ENCODE measurements around the gene ARHGEF28.
A peak's percentile ranks its signal among the peaks of the same experiment; 100 is the strongest.

ARHGEF28 gene

GRCh38 chr5:73625944-73626811, at the start of gene ARHGEF28:
Gene ARHGEF28 (plus strand): TSS chr5:73626196. CDS start chr5:73684852, 58,656 bp downstream.
- Mint-ChIP-seq H3K4me3 (peak within 1 kb of the TSS; percentile 72), H3K4me1 (no peaks in the 10 kb centered on the region), H3K36me3 (no peaks in the 10 kb centered on the region), H3K27ac (no peak within 1 kb of the TSS), H3K27me3 (peaks cover 20% of the 10 kb centered on the region), H3K9me3 (no peaks in the 10 kb centered on the region)
- DNase-seq (ENCODE audit: low spot score in 2 of 2), result no peak
- peak; percentile 46 for ATAC-seq (ENCODE audit: low read depth)

GRCh38 chr5:73582285-73583145, 43.5 kb upstream of the ARHGEF28 start:
- no peak for ATAC-seq (ENCODE audit: low read depth)
- Mint-ChIP-seq H3K4me1 (no peaks in the 10 kb centered on the region), H3K9me3 (no peaks in the 10 kb centered on the region), H3K4me3 (no peak overlapping the region), H3K36me3 (peaks cover 14% of the 10 kb centered on the region), H3K27ac (no peak overlapping the region), H3K27me3 (no peaks in the 10 kb centered on the region)
- no peak for DNase-seq (ENCODE audit: low spot score in 2 of 2)

DNA sequence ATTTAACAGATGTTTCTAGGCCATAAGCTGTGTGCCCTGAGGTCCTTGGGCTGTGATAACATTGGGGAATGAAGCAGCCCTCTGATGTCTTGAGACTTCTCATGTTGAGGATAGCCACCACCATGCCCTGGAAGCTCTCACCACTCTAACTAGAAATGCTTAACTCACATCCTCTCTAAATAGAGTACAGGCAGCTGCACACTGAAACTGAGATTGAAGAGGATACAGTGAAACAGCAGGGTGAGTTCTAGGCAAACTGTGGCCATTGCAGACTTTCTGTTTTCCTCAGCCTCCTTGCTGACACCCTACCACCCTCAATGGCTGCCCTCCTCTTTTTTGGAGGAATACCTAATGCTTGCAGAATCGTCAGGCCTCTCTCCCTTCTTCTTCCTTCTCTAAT, 38.1 kb upstream of the ARHGEF28 start:
- Mint-ChIP-seq H3K4me1 (no peaks in the 10 kb centered on the region), H3K4me3 (no peak overlapping the region), H3K9me3 (no peaks in the 10 kb centered on the region), H3K27me3 (no peaks in the 10 kb centered on the region), H3K27ac (no peak overlapping the region), H3K36me3 (no peaks in the 10 kb centered on the region)
- ATAC-seq (ENCODE audit: low read depth), result no peak
- DNase-seq (ENCODE audit: low spot score in 2 of 2), result no peak

DNA sequence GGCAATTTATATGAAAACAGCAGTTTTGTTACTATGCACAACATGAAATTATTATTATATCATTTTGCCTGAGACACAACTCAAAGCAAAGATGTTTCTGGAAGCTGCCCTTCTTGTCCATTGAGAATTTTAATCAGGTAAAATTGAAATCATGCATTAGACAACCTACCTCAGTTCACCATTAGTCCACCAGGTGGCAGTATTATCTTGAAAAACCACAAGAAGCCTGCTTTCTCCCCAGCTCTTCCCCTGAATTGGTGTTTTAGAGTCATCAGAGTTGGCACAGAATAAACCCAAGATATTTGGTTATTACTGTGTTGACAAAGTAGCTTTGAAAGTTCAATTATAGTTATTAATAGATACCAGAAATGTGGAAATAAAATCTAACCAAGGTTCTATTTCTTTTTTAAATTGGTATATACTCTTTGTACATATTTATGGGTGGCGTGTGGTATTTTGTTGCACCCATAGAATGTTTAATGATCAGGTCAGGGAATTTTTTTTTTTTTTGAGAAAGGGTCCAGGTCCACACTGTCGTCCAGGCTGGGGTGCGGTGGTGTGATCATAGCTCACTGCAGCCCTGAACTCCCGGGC, 34.8 kb upstream of the ARHGEF28 start:
- DNase-seq (ENCODE audit: low spot score in 2 of 2) (peak; percentile 58 to 66), ATAC-seq (ENCODE audit: low read depth) (peak; percentile 66)
- no peaks in the 10 kb centered on the region for H3K4me1 Mint-ChIP-seq
- no peak overlapping the region for H3K27ac Mint-ChIP-seq
- H3K9me3 Mint-ChIP-seq, result no peaks in the 10 kb centered on the region
- no peak overlapping the region for H3K4me3 Mint-ChIP-seq
- H3K36me3 Mint-ChIP-seq, result no peaks in the 10 kb centered on the region
- no peaks in the 10 kb centered on the region for H3K27me3 Mint-ChIP-seq

DNA sequence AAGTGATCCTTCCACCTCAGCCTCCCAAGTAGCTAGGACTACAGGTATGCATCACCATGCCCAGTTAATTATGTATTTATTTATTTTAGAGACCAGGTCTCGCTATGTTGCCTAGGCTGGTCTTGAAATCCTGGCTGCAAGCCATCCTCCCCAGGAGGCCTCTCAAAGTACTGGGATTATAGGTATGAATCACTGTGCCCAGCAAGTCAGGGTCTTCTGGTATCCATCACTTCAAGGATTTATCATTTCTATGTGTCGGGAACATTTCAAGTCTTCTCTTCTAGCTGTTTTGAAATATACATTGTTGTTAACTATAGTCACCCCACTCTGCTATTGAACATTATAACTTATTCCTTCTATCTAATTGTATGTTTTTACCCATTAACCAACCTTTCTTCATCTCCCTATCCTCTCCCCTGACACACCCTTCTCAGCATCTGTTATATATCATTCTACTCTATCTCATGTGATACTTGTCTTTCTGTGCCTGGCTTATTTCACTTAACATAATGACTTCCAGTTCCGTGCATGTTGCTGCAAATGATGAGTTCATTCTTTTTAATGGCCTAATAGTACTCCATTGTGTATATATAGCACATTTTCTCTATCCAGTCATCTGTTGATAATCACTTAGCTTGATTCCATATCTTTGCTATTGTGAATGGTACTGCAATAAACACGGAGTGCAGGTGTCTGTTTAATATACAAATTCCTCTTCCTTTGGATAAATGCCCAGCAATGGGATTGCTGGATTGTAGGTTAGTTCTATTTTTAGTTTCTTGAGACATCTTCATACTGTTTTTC, 34.1 kb upstream of the ARHGEF28 start:
- Mint-ChIP-seq H3K4me1 (no peaks in the 10 kb centered on the region), H3K27ac (no peak overlapping the region), H3K4me3 (no peak overlapping the region), H3K9me3 (no peaks in the 10 kb centered on the region), H3K36me3 (no peaks in the 10 kb centered on the region), H3K27me3 (no peaks in the 10 kb centered on the region)
- no peak for DNase-seq (ENCODE audit: low spot score in 2 of 2)
- no peak for ATAC-seq (ENCODE audit: low read depth)

DNA sequence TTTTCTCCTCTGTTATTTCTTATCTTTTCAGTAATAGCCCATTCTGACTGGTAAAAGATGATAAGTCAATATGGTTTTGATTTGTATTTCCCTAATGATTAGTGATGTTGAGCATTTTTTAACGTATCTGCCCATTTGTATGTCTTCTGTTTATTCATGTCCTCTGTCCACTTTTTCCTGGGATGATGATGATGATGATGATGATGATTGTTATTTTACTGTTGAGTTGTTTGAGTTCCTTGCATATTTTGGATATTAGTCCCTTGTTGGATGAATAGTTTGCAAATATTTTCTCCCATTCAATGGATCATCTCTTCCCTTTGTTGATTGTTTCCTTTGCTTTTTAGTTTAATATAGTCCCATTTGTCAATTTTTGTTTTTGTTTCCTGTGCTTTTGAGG, 33.4 kb upstream of the ARHGEF28 start:
- no peak for DNase-seq (ENCODE audit: low spot score in 2 of 2)
- H3K4me1 Mint-ChIP-seq, result no peaks in the 10 kb centered on the region
- H3K9me3 Mint-ChIP-seq, result no peaks in the 10 kb centered on the region
- no peaks in the 10 kb centered on the region for H3K36me3 Mint-ChIP-seq
- no peaks in the 10 kb centered on the region for H3K27me3 Mint-ChIP-seq
- no peak for ATAC-seq (ENCODE audit: low read depth)
- no peak overlapping the region for H3K27ac Mint-ChIP-seq
- no peak overlapping the region for H3K4me3 Mint-ChIP-seq

DNA sequence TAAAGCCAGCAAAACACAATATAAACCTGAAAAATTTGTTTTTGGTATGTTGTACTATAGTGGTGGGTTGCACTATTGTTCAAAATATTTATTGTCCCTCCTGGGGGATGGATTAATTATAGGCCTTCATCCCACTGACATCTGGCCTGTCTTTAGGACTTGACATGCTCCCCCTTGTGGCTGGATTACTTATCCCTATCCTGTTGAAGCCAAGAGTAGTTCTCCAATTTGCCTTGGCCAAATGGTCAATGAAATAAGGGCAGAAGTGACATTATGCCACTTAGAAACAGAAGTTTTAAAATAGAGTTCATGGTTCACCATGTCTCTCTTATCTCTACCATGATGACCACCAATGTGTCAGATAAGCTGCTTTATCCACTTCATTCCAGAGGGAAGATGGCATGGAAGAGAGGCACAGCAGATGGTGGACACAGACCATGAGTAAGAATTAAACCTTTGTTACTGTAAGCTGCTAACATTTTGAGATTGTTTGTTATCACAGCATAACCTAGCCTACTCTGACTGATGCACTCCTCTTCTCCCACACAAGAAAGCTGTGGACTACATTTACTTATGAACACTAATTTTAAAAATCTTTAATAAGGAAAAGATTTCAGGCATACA, 29.2 kb upstream of the ARHGEF28 start:
- Mint-ChIP-seq H3K9me3 (peaks cover 2% of the 10 kb centered on the region), H3K36me3 (peaks cover 2% of the 10 kb centered on the region), H3K4me1 (no peaks in the 10 kb centered on the region), H3K27ac (no peak overlapping the region), H3K4me3 (no peak overlapping the region), H3K27me3 (peaks cover 4% of the 10 kb centered on the region)
- DNase-seq (ENCODE audit: low spot score in 2 of 2) (no peak), ATAC-seq (ENCODE audit: low read depth) (peak; percentile 29)

DNA sequence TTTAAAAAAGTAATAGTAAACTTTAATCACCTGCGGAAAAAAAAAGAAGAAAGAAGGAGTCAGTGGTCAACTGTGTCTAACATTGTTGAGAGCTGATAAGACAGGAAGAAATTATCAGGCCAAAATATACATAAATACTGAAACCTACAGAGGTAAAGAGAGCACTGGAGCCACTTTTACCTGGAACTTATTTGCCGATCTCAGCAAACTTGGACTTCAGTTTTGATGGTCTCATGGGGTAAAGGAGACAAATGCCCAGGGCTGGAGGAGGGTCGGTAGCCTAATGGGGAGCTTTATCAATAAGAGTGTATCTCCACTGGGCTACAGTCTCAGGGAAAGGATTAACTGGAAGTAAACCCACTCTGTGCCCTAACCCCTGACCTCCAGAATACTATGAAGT, 26.6 kb upstream of the ARHGEF28 start:
- H3K27me3 Mint-ChIP-seq, result peaks cover 4% of the 10 kb centered on the region
- no peak overlapping the region for H3K27ac Mint-ChIP-seq
- ATAC-seq (ENCODE audit: low read depth) (no peak), DNase-seq (ENCODE audit: low spot score in 2 of 2) (no peak)
- H3K4me3 Mint-ChIP-seq, result no peak overlapping the region
- H3K4me1 Mint-ChIP-seq, result no peaks in the 10 kb centered on the region
- H3K9me3 Mint-ChIP-seq, result peaks cover 3% of the 10 kb centered on the region
- peaks cover 2% of the 10 kb centered on the region for H3K36me3 Mint-ChIP-seq

- DNase-seq (ENCODE audit: low spot score in 2 of 2), result no peak
- no peak for ATAC-seq (ENCODE audit: low read depth)
Measured at GRCh38 chr5:73603998-73604397, 22.0 kb upstream of the ARHGEF28 start.

DNA sequence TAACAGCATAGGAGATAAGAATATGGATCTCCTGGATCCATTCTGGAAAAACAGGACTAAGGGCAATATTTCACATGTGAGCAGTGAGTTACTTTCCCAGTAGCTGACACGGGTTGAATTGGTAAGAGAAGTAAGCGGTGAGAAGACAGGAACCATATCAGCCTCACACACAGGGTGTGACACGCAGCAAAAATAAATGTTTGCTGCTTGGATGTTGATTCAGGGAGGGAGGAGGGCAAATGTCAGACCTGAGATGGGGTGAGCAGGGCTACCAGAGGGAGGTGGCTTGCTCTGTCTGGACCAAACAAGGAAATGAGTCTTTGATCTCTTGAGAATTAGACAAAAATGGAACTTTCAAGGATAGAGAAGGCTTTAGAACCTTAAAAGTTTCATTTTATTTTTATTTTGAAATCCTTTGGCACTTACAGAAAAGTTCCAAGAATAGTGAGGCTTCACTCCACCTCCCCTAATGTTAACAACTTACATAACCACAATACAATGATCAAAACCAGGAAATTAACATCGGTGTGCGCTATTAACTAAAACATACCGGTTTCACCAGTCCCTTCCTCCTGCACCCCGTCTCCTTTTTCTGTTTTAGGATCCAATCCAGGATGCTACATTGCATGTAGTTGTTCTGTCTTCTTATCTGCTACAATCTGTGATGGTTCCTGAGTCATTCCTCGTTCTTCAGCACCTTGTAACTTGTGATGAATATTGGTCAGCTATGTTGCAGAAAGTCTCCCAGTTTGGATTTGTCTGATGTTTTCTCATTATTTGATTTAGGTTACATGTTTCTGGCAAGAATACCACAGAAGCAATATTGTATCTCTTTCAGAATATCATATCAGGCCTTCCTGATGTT, 20.5 kb upstream of the ARHGEF28 start:
- no peaks in the 10 kb centered on the region for H3K4me1 Mint-ChIP-seq
- H3K27me3 Mint-ChIP-seq, result peaks cover 5% of the 10 kb centered on the region
- no peak for ATAC-seq (ENCODE audit: low read depth)
- no peak overlapping the region for H3K27ac Mint-ChIP-seq
- no peak for DNase-seq (ENCODE audit: low spot score in 2 of 2)
- H3K9me3 Mint-ChIP-seq, result peaks cover 3% of the 10 kb centered on the region
- H3K4me3 Mint-ChIP-seq, result no peak overlapping the region
- peaks cover 2% of the 10 kb centered on the region for H3K36me3 Mint-ChIP-seq

More at GRCh38 chr5:73603998-73604397, 22.0 kb upstream of the ARHGEF28 start:
- Mint-ChIP-seq H3K36me3 (peaks cover 2% of the 10 kb centered on the region), H3K27ac (no peak overlapping the region), H3K4me1 (no peaks in the 10 kb centered on the region), H3K4me3 (no peak overlapping the region), H3K9me3 (peaks cover 3% of the 10 kb centered on the region), H3K27me3 (peaks cover 2% of the 10 kb centered on the region)

DNA sequence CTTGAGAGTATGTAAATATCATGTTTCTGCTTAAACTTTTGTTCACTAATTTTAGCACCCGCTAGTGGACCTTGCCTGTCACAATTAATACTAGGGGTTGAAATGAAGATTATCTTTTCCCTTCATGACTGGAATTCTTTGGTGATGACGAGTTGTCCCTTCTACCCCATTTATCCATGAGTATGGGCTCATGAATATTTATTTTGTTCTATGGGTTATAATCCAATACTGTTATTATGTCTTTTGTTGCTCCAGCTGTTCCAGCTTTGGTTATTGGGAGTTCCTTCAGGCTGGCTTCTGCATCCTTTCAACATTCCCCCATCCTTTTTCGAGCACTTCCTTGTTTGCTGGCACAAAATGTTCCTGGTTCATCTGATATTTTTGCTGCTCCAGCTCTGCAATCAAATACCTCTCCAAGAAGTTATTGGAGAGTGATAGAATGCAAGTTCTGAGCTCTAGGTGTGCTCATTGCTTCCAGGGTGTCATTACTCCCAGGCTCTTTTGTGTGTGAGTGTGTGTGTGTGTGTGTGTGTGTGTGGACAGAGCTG, 19.7 kb upstream of the ARHGEF28 start:
- H3K4me1 Mint-ChIP-seq, result no peaks in the 10 kb centered on the region
- no peak overlapping the region for H3K27ac Mint-ChIP-seq
- ATAC-seq (ENCODE audit: low read depth) (no peak), DNase-seq (ENCODE audit: low spot score in 2 of 2) (no peak)
- peaks cover 3% of the 10 kb centered on the region for H3K9me3 Mint-ChIP-seq
- H3K27me3 Mint-ChIP-seq, result peaks cover 8% of the 10 kb centered on the region
- no peak overlapping the region for H3K4me3 Mint-ChIP-seq
- H3K36me3 Mint-ChIP-seq, result peaks cover 2% of the 10 kb centered on the region

GRCh38 chr5:73607228-73607627, 18.8 kb upstream of the ARHGEF28 start:
- no peak for ATAC-seq (ENCODE audit: low read depth)
- Mint-ChIP-seq H3K4me3 (no peak overlapping the region), H3K27ac (no peak overlapping the region), H3K4me1 (no peaks in the 10 kb centered on the region), H3K27me3 (peaks cover 8% of the 10 kb centered on the region), H3K9me3 (no peaks in the 10 kb centered on the region), H3K36me3 (no peaks in the 10 kb centered on the region)
- no peak for DNase-seq (ENCODE audit: low spot score in 2 of 2)

Data from memory B cell (primary cell).